ENCODE data around the gene SRGAP3.
"Not testable (repeated sequence)": the region's sequence is repeated elsewhere in the genome, so short reads cannot be mapped to it uniquely, and the experiment has no call there.

SRGAP3 gene

GRCh38 chr3:9109568-9109914, 139.9 kb downstream of the SRGAP3 start:
- DNase-seq, result no peak

DNA sequence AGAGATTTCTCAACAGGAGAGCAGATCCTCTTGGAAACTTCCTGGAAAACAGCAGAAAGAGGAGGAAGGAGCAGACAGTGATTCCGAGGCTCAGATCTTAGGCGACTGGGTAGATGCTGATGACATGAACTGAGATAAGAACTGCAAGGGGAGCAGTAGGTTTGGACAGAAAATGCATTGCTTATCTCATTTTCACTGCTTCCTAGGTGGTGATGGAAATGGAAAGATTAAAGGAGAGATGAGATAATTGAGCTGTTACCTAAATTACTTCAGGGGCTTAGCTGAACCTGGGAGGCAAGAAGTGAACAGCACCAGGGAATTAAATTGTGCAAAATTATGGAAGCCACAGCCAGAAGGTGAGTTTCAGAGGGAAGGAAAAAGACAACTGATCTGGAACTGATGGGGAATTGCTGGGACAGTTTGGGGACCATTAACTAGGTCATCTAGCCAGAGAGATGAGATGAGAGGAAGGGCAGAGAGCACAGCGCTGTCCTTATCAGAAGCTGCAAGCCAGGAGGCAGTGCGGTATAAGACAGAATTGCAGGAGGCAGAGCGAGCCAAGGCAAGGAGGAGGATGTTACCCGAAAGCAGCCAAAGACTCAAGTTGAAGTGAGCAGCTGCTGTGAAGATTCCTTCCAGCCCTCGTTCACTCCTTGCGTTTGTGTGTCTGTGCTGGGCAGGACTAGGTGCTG, 140.4 kb downstream of the SRGAP3 start:
- no peak for DNase-seq

DNA sequence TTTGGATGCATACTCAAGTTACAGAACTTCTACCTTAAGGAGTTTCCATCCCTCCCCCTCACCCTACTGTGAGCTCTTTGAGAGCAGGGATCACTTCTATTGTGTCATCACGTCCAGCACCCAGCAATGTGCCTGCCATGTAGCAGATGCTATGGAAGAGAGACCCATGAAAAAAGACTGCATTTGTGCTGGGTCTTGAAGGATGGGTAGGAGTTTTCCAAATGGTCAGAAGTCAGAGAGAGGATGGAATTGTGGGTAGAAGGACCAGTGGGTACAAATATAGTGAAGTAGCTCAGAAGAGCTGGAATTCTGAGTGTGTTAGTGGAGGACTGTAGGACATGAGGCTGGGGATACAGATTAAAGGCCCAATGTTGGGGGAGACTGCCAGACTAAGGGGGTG, 141.7 kb downstream of the SRGAP3 start:
- no peak for DNase-seq

- DNase-seq, result no peak
Observed at GRCh38 chr3:9105421-9105820, 144.0 kb downstream of the SRGAP3 start.

DNA sequence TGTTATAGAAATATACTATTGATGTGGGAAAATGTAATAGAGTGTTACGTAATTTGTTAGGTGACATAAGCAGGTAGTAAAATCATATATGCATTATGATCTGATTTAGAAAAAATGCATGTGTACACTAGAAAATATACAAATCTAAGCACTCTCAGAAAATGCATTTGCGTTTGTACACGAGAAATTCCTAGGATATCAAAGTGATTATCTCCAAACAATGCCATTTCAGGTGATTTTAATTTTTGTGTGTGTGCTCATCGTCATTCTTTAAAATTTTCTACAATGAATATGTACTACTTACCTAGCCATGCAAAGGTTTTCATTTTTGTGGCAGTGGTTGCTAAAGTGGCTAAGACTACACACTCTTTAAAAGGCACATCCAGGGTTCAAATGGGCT, 145.3 kb downstream of the SRGAP3 start:
- DNase-seq, result no peak

GRCh38 chr3:9102240-9102981, 147.0 kb downstream of the SRGAP3 start:
- no peak for DNase-seq

DNA sequence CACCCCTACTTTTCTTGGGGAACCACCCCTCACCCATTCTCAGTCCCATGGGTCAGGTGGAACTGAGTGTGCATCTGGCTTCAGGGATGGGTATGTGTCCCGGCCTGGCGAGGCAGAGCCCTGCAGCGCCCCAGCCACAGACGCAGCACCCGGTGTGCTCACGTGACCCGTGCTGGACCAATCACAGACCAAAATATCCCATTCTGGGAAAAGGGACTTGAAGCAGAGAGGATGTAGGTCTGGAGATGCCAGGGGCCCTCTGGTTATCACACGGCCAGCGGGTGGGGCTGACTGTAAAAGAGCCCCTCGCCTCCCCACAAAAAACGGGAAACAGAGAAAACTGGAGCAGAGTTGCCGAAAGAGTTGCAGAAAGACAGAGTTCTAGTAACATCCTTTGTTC, 148.2 kb downstream of the SRGAP3 start:
- DNase-seq, result no peak

DNA sequence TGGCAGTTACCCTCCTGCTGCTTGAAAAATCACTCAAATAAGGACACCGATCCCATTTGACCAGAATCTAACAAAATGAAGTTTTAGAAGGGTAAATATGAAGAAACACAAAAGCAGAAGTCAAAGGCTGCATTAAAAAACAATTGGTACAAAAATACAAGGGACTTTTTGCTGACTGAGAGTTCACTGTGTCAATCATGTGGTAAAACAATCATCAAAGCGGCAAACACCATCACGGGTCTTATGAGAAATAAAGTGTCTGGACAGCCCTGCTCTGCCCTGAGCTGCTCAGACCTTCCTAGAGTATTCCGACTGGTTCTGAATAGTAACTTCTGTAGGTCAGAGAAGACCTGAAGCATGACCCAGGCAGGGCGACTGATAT, 148.9 kb downstream of the SRGAP3 start:
- no peak for DNase-seq

- DNase-seq, result no peak
Observed at GRCh38 chr3:9099702-9100512, 149.5 kb downstream of the SRGAP3 start.

GRCh38 chr3:9098716-9099675, 150.4 kb downstream of the SRGAP3 start:
- DNase-seq, result no peak

- DNase-seq, result no peak
Observed at GRCh38 chr3:9097495-9097894, 152.0 kb downstream of the SRGAP3 start.

DNA sequence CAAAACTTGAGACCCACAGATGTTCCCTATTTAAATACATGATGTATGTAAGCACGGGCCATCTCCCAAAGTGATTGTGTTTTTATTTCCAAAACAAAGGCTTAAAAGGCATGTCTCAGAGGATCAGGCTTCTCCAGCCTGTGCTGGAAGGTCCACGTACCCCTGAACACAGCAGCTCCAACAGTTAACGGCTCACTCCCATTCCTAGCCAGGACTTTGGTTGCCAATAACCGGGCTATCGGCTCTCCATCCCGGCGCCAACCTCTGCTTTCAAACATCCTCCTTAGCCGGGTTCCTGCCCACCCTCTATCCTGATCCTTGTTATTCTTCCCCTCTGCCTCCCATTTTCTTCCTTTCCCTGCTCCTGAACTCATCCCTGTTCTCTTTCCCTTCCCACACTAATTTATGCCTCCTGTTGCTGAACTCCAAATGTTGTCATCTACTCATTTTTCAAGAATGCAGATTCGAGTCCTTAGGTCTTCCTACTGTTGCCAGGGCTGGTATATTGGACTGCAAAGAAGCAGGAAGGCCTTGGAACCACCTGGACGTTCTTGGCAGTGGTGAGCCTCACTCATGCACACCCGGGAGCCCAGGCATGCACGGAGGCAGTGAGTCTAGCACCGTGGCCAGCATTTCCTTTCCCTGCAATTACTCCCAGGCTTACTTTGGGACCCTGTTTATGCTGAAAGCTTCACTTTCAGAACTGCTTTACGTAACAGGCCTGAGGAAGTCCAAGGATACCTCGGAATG, 157.8 kb downstream of the SRGAP3 start:
- no peak for DNase-seq

DNA sequence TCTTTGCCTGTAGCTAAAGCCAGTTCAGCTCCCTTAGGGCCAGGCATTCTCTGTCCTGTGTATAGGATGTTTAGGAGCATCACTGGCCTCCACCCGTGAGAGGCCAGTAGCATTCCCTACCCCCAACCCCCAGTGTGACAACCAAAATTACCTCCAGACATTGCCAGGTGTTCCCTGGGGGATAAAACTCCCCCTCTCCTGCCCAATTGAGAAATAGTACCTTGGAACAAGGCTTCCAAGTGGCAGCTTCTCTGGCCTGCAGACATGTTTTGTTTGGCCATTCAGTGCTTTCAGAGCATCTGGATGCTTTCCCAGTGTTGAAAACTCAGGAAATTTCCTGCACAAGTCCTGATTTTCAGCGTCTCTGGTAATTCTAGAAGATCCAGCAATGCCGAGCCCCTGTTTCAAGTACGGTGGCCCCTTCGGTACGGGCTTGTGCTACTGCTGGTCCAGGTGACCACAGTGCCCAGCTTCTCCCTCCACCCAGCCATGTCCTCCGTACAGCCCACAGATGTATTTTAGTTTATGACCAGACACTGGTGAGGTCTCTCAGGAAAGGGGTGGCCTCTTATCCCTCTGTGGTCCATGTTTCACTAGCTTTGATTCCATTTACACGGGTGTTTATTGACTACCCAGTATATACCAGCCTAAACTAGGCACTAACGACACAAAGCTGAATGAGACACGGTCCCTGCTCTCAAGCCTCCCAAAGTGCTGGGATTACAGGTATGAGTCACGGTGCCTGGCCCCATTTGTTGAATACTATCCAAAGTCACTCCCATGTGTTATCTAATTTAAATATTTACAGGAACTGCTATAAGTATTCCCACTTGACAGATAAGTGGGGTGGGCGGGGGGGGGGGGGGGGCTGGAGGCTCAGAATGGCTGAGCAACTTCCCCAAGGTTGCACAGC, 160.7 kb downstream of the SRGAP3 start:
- no peak for DNase-seq

- DNase-seq, result no peak
Observed at GRCh38 chr3:9087831-9088413, 161.5 kb downstream of the SRGAP3 start.

DNA sequence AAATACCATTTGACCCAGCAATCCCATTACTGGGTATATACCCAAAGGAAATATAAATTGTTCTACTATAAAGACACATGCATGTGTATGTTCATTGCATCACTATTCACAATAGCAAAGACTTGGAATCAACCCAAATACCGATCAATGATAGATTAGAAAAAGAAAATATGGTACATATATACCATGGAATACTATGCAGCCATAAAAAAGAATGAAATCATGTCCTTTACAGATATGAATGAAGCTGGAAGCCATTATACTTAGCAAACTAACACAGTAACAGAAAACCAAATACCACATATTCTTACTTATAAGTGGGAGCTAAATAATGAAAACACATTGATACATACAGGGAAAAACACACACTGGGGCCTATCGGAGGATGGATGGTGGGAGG, 164.0 kb downstream of the SRGAP3 start:
- DNase-seq, result not testable (repeated sequence)

- DNase-seq, result no peak
Observed at GRCh38 chr3:9081184-9081818, 168.1 kb downstream of the SRGAP3 start.

GRCh38 chr3:9080163-9080562, 169.3 kb downstream of the SRGAP3 start:
- no peak for DNase-seq

- DNase-seq, result no peak
Observed at GRCh38 chr3:9079676-9080075, 169.8 kb downstream of the SRGAP3 start.

DNA sequence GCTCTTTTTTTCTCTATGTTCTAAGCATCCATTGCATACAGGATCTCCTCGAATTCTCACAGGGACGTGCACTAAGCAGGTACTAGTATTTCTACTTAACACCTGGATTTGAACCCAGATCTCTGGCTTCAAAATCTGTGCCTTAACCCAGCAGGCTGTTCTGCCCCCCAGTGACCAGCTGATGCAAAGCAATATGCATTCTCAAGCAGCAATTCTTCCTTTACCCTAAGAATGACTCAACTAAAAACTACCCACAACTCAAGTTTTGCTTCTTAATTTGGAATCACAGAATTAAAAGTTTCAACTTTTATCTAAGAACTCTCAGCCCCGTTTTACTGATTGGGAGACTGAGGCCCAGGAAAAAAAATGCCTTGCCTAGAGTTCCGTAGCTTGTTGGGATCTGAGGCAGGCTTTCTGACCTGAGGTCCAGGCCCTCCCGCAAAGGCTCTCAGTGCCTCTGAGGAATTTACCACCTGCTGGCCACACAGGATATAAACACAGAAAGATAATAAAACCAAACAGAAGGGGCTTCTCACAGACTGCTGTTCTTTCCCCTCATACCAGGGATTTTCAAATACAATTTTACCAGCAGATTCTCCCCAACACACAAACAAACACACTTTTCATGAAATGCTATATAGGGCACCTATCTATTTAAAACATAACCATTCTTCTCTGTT, 170.7 kb downstream of the SRGAP3 start:
- no peak for DNase-seq
